ENCODE results near the gene GLG1. TPM values are rescaled to one million over a fixed set of nuclear protein-coding genes. Genes with fewer than 3 reads are reported as not detected.

The GLG1 gene
- total RNA-seq, 6 donors from 2014 or later, result 88.3 to 149 (median 110) TPM

GRCh38 chr16:74564451-74564984, 42.4 kb downstream of the GLG1 start:
- Histone ChIP-seq H3K27me3 (no peaks in the 10 kb centered on the region), H3K4me1 (peaks cover 3 to 39% (median 11%) of the 10 kb centered on the region in 4 donors), H3K4me3 (no peak overlapping the region), H3K36me3 (no peaks in the 10 kb centered on the region), H3K9me3 (no peaks in the 10 kb centered on the region), H3K27ac (no peak overlapping the region)
- DNase-seq (no peak), ATAC-seq (ENCODE audit: low FRiP score in 2 of 2) (no peak)
- TF ChIP-seq POLR2AphosphoS5 (IDR thresholded peaks at IDR 0.05), result no peak
- no peak for TF ChIP-seq CTCF (IDR thresholded peaks at IDR 0.05)
- TF ChIP-seq EP300 (IDR thresholded peaks at IDR 0.05), result no peak
- no peak for TF ChIP-seq POLR2A (IDR thresholded peaks at IDR 0.05)
- WGBS, 2 donors, result 86 to 100% methylated on average over 1 of the region's 1 CpG

GRCh38 chr16:74563828-74564263, 43.1 kb downstream of the GLG1 start:
- H3K27me3 ChIP-seq, result no peaks in the 10 kb centered on the region
- H3K27ac ChIP-seq, result no peak overlapping the region
- no peak overlapping the region for H3K4me3 ChIP-seq
- H3K9me3 ChIP-seq, result no peaks in the 10 kb centered on the region
- peaks cover 3 to 32% (median 7%) of the 10 kb centered on the region in 4 donors for H3K4me1 ChIP-seq
- ATAC-seq (ENCODE audit: low FRiP score in 2 of 2), result peak; percentile 68 to 80
- DNase-seq, result peak in 1 of 2 donors; percentile 59
- 81 to 88% methylated on average over 7 of the region's 7 CpGs for WGBS, 2 donors
- peak in 1 of 6 experiments; percentile 7 for TF ChIP-seq CTCF (IDR thresholded peaks at IDR 0.05)
- TF ChIP-seq POLR2AphosphoS5 (IDR thresholded peaks at IDR 0.05), result no peak
- no peaks in the 10 kb centered on the region for H3K36me3 ChIP-seq

GRCh38 chr16:74562117-74562516, 44.8 kb downstream of the GLG1 start:
- H3K4me3 ChIP-seq, result no peak overlapping the region
- no peaks in the 10 kb centered on the region for H3K27me3 ChIP-seq
- no peaks in the 10 kb centered on the region for H3K36me3 ChIP-seq
- no peak overlapping the region for H3K27ac ChIP-seq
- H3K4me1 ChIP-seq, result peaks cover 3 to 24% (median 7%) of the 10 kb centered on the region in 4 donors
- DNase-seq (no peak), ATAC-seq (ENCODE audit: low FRiP score in 2 of 2) (no peak)
- H3K9me3 ChIP-seq, result no peaks in the 10 kb centered on the region
- no peak for TF ChIP-seq EP300 (IDR thresholded peaks at IDR 0.05)
- 84 to 87% methylated on average over 1 of the region's 1 CpG for WGBS, 2 donors

- no peak overlapping the region for H3K4me3 ChIP-seq
- no peaks in the 10 kb centered on the region for H3K36me3 ChIP-seq
- no peak for DNase-seq
- H3K4me1 ChIP-seq, result peaks cover 0 to 23% (median 8%) of the 10 kb centered on the region in 4 donors
- TF ChIP-seq CTCF (IDR thresholded peaks at IDR 0.05) (no peak), POLR2A (IDR thresholded peaks at IDR 0.05) (no peak), EP300 (IDR thresholded peaks at IDR 0.05) (no peak), POLR2AphosphoS5 (IDR thresholded peaks at IDR 0.05) (no peak)
- ATAC-seq (ENCODE audit: low FRiP score in 2 of 2), result no peak
- H3K27me3 ChIP-seq, result no peaks in the 10 kb centered on the region
- no peaks in the 10 kb centered on the region for H3K9me3 ChIP-seq
- 91 to 97% methylated on average over 2 of the region's 2 CpGs for WGBS, 2 donors
- H3K27ac ChIP-seq, result no peak overlapping the region
These were observed 45.3 kb downstream of the GLG1 start for GRCh38 chr16:74561626-74562025.

- Histone ChIP-seq H3K4me3 (no peak overlapping the region), H3K4me1 (peaks cover 0 to 23% (median 10%) of the 10 kb centered on the region in 4 donors), H3K9me3 (no peaks in the 10 kb centered on the region), H3K27ac (no peak overlapping the region), H3K36me3 (no peaks in the 10 kb centered on the region), H3K27me3 (no peaks in the 10 kb centered on the region)
- peak in 1 of 2 donors; percentile 40 for ATAC-seq (ENCODE audit: low FRiP score in 2 of 2)
- TF ChIP-seq POLR2A (IDR thresholded peaks at IDR 0.05) (no peak), POLR2AphosphoS5 (IDR thresholded peaks at IDR 0.05) (no peak), CTCF (IDR thresholded peaks at IDR 0.05) (no peak), EP300 (IDR thresholded peaks at IDR 0.05) (no peak)
- 90 to 94% methylated on average over 3 of the region's 3 CpGs for WGBS, 2 donors
- DNase-seq, result no peak
These were observed 46.0 kb downstream of the GLG1 start for GRCh38 chr16:74560912-74561311.
